ENCODE results near the gene TWF2. TPM values are rescaled to one million over a fixed set of nuclear protein-coding genes. Genes with fewer than 3 reads are reported as not detected.

TWF2 gene
- total and polyA plus RNA-seq, 2 of the 13 experiments (the other 11 are each of a cell fraction or from before 2014, with no cell fraction given), result 45.5 to 108 TPM

GRCh38 chr3:52210550-52211046 is 28.4 kb downstream of the TWF2 start (continued):
- TF ChIP-seq MLXIP (CRISPR knock-in tag; IDR thresholded peaks at IDR 0.05; ENCODE audit: borderline replicate concordance) (no peak), ZNF136 (CRISPR knock-in tag; IDR thresholded peaks at IDR 0.05; ENCODE audit: low read depth) (0 out of 2 replicates have a peak, but pooled peaks have one; percentile 63), ZFAT (CRISPR knock-in tag; conservative IDR thresholded peaks at IDR 0.05) (no peak), ZNF318 (CRISPR knock-in tag; IDR thresholded peaks at IDR 0.05) (no peak), ZBED4 (CRISPR knock-in tag; IDR thresholded peaks at IDR 0.05; ENCODE audit: borderline replicate concordance) (no peak), GMEB2 (CRISPR knock-in tag; IDR thresholded peaks at IDR 0.05; ENCODE audit: low read depth) (0 out of 2 replicates have a peak, but pooled peaks have one; percentile 25), PRDM15 (CRISPR knock-in tag; IDR thresholded peaks at IDR 0.05) (no peak)
